BLaER1 (cell line): ENCODE results near the gene IMPG2.

Source experiments
- H3K27ac ChIP-seq: shearing (Covaris generic); formaldehyde crosslinking; 2 replicates; pipeline ENCODE4 v1.8.1; 2022
- H3K27me3 ChIP-seq: shearing (Covaris generic); formaldehyde crosslinking; 2 replicates; pipeline ENCODE4 v1.8.1; 2022
- H3K36me3 ChIP-seq: shearing (Covaris generic); formaldehyde crosslinking; 2 replicates; pipeline ENCODE4 v1.8.1; 2022
- H3K4me1 ChIP-seq: shearing (Covaris generic); formaldehyde crosslinking; 2 replicates; pipeline ENCODE4 v1.8.1; 2022
- H3K4me2 ChIP-seq: shearing (Covaris generic); formaldehyde crosslinking; 2 replicates; pipeline ENCODE4 v1.8.1; 2022
- H3K4me3 ChIP-seq: shearing (Covaris generic); formaldehyde crosslinking; 2 replicates; pipeline ENCODE4 v1.8.1; 2022
- H3K9ac ChIP-seq: shearing (Covaris generic); formaldehyde crosslinking; 2 replicates; pipeline ENCODE4 v1.8.1; 2022
- H3K9me3 ChIP-seq: shearing (Covaris generic); formaldehyde crosslinking; 2 replicates; pipeline ENCODE4 v1.8.1; 2022
- H4K20me1 ChIP-seq: shearing (Covaris generic); formaldehyde crosslinking; 2 replicates; pipeline ENCODE4 v1.8.1; 2022
- Cebpa-rat ChIP-seq: shearing (Covaris generic); IDR thresholded peaks from 2 replicates; pipeline ENCODE4 v1.8.1; 2022

IMPG2 gene

DNA sequence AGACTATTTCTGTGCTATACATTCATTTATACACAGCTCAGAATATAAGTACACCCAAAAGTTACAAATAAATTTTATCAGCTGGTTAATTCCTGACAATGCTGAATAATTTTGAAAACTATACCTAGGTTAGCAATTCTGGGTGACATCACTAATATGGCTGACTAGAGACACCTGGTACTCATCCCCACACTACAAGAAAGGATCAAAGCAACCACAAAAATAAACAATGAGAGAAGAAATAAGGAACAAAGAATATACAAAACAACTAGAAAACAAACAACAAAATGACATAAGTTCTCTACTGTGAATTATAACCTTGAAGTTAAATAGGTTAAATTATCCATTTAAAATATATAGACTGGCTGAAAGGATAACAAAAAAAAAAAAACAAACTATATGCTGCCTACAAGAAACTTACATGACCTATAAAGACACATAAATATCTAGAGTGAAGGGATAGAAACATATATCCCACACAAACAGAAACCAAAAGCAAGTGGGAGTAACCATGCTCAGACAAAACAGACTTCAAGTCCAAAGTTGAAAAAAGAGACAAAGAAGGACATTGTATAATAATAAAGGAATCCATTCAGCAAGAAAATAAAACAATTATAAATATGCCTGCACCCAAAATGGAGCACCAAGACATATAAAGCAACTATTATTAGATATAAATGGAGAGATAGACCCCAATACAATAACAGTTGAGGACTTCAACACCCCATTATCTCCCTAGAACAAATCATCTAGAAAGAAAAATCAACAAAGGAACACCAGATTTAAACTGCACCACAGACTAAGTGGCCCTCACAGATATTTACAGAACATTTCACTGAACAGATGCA lies 57.8 kb downstream of the IMPG2 start:
- Histone ChIP-seq H3K36me3 (no peaks in the 10 kb centered on the region), H3K4me1 (no peaks in the 10 kb centered on the region), H3K27ac (no peak overlapping the region), H3K4me2 (no peak overlapping the region), H3K4me3 (no peak overlapping the region), H3K9ac (no peak overlapping the region), H3K27me3 (no peaks in the 10 kb centered on the region), H4K20me1 (no peaks in the 10 kb centered on the region), H3K9me3 (no peaks in the 10 kb centered on the region)
- TF ChIP-seq Cebpa-rat = no peak

DNA sequence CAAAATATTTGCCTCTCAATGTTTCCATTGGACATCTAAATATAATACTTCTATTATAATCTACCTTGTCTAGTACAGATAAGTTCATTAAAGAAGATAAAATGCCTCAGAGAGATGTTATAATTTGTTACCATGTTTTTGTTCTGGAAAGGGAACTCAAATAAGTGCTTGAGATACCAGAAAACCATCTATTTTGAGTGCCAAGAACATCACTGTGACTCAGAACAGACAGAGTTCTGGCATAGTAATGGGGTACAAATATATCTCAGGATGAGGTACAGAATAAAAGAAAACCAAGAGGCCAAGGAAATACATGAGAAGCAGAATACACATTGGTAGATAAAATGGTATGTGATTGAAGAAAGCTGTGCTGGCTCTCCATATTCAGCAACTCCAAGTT lies 58.9 kb downstream of the IMPG2 start:
- Histone ChIP-seq H4K20me1 (no peaks in the 10 kb centered on the region), H3K4me3 (no peak overlapping the region), H3K36me3 (no peaks in the 10 kb centered on the region), H3K4me1 (no peaks in the 10 kb centered on the region), H3K4me2 (no peak overlapping the region), H3K9me3 (no peaks in the 10 kb centered on the region), H3K27me3 (no peaks in the 10 kb centered on the region), H3K27ac (no peak overlapping the region), H3K9ac (no peak overlapping the region)
- no peak for TF ChIP-seq Cebpa-rat

DNA sequence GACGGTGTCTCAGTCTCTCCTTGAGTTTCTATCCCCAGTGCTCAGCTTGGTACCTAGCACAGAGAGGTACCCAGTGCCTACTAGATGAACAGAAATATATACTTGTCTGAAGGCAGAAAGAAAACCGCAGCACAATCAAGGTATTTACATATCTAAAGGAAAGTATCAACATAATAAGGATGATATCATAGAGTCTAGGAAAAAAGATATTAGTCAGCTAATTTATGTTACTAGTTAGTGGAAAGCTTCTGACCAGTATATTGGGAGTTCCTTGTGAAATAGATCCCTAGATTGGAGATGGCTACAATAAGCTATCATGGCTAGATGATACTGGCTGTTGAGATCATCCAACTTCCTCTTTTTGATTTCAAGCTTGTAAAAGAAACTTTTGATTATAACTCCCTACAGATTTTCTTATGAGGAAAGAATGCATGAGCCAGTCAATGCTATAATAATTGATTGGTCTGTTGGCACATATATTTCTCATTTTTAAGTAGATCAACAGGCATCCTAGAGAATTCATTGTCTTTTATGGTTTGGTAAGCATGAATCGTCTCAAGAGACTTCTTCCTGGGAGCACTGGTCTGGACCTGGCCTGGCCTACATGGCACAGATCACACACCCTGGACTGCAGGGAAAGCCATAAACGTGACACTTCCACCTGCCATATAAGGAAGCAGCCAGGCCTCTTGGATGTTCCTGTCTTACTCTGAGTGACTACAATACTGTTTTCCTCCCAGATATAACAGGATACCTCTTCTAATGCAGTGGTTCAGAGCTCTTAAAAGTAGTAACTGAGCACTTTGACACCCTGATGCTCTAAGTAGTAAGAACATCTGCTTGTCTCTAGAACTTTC lies 60.7 kb downstream of the IMPG2 start:
- Histone ChIP-seq H3K9me3 (no peaks in the 10 kb centered on the region), H3K27ac (no peak overlapping the region), H3K36me3 (no peaks in the 10 kb centered on the region), H3K27me3 (no peaks in the 10 kb centered on the region), H3K9ac (no peak overlapping the region), H3K4me1 (no peaks in the 10 kb centered on the region), H3K4me2 (no peak overlapping the region), H4K20me1 (no peaks in the 10 kb centered on the region), H3K4me3 (no peak overlapping the region)
- TF ChIP-seq Cebpa-rat = no peak

DNA sequence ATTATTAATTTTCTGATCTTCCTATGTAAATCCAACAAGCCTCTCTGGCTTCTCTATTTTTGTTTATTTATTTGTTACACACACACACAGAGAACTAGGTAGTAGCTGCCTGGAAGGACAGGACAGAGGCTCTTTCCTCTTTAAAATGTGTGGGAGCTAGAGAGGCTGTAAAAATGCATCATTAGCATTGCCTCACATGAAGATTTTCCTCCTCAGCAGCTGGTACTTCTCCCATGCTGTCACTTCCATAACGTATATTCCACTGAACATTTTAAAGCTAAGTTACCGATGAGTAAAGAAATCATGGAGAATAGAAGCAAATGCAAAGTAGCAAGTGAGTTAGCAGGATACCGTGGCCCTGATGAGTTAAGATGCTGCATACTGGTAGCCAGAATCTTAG lies 63.9 kb downstream of the IMPG2 start:
- Histone ChIP-seq H3K27me3 (no peaks in the 10 kb centered on the region), H4K20me1 (no peaks in the 10 kb centered on the region), H3K36me3 (no peaks in the 10 kb centered on the region), H3K4me3 (no peak overlapping the region), H3K4me2 (no peak overlapping the region), H3K9me3 (no peaks in the 10 kb centered on the region), H3K9ac (no peak overlapping the region), H3K4me1 (no peaks in the 10 kb centered on the region), H3K27ac (no peak overlapping the region)
- TF ChIP-seq Cebpa-rat = no peak

DNA sequence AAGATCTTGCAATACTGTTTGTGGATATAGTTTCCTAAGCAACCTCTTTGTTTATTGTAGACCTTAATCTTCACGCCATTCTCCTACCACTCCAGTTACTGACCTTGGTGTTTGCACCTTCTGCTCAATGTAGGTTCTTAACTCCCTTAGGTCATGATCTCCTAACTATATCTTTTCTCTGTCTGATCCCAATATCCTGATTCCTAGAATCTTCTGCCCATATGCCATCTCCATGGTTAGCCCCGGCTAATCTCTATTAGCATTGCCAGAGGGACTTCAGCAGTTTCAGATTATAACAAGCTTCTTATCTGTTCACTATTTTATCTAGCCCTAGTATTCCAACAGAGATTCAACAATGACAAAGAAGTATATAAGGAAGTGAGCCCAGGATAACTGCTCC lies 64.9 kb downstream of the IMPG2 start:
- no peaks in the 10 kb centered on the region for H3K27me3 ChIP-seq

DNA sequence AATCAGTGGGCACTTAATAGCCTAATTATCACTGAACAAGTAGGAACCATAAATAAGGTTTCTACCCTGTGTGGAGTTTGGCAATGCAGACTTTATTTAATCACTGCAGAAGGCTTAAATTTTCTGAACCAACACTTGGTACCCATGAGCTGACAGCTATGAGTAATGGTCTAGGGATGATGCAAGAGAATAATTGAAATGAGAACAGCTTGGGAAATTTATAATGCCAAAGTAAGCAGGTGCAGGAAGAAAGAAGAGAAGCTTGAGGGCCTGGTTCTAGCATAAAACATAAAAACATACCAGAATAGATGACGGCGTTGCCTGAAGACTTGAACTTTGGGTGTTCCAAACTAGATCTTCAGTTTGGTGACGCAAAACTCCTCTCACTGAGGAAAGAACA lies 67.0 kb downstream of the IMPG2 start:
- Histone ChIP-seq H3K9ac (no peak overlapping the region), H3K4me1 (no peaks in the 10 kb centered on the region), H4K20me1 (no peaks in the 10 kb centered on the region), H3K27me3 (no peaks in the 10 kb centered on the region), H3K27ac (no peak overlapping the region), H3K9me3 (no peaks in the 10 kb centered on the region), H3K4me2 (no peak overlapping the region), H3K4me3 (no peak overlapping the region), H3K36me3 (no peaks in the 10 kb centered on the region)
- TF ChIP-seq Cebpa-rat = no peak

More for the DNA sequence above, 64.9 kb downstream of the IMPG2 start:
- TF ChIP-seq Cebpa-rat = no peak
- Histone ChIP-seq H4K20me1 (no peaks in the 10 kb centered on the region), H3K9me3 (no peaks in the 10 kb centered on the region), H3K4me2 (no peak overlapping the region), H3K4me1 (no peaks in the 10 kb centered on the region), H3K36me3 (no peaks in the 10 kb centered on the region), H3K4me3 (no peak overlapping the region), H3K9ac (no peak overlapping the region), H3K27ac (no peak overlapping the region)

DNA sequence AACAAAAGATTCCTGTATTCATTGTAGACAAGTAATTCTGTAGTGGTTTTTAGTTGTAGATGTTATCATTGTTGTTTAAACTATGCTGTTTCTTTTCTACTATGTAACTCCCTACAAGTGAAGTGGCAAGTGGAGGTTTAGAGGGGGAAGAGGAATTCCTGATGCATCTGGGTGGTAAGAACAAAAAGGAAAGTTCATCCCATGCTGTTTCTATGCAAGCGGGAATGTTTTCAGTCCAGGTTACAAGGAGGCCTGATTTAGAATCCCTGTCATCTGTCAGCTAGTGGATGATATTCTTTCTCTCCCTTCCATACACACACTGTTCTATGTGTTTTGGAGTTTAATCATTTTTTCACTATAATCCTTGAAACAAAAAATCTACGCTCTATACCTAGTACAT lies 67.4 kb downstream of the IMPG2 start:
- Histone ChIP-seq H3K27ac (no peak overlapping the region), H3K27me3 (no peaks in the 10 kb centered on the region), H3K9ac (no peak overlapping the region), H3K4me2 (no peak overlapping the region), H3K36me3 (no peaks in the 10 kb centered on the region), H3K4me1 (no peaks in the 10 kb centered on the region), H3K9me3 (no peaks in the 10 kb centered on the region), H4K20me1 (no peaks in the 10 kb centered on the region), H3K4me3 (no peak overlapping the region)
- TF ChIP-seq Cebpa-rat = no peak

DNA sequence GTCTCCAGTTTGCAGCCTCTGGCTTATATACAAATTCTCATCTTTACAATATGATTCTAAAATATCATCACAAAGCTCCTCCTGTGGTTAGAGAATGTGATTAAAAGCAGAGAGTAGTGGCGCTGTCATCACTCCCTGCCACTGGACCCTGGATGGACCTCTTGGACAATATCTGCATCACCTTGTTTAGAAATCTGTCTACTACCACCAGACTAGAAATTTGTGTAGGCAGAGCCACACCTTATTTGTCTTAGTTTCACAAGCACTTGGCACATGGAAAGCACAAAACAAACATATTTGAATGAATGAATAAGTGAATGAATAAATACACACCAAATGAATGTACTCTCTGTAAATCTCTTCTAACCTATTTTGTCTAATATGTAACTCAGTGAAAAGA lies 68.1 kb downstream of the IMPG2 start:
- H3K27ac ChIP-seq = no peak overlapping the region

DNA sequence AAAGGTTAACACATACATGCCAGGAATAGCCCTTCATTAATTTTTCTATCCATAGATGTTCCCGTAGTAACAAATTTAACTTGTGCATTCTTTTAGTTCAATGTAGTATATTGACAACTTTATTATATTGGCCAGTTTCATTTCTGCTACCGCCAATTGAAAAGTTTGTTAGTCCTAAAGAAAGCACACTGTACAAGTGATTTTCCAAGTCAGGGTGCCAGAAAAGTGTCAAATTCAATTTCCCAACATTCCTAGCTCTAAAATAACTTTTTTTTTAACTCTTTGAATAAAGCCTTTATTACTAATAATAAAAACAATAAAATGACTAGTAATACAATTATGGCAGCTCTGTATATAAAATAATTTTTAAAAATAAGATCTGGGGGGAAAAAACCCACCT lies 68.9 kb downstream of the IMPG2 start:
- no peaks in the 10 kb centered on the region for H3K9me3 ChIP-seq
- H3K9ac ChIP-seq = no peak overlapping the region
- H3K4me1 ChIP-seq = no peaks in the 10 kb centered on the region
- H3K4me3 ChIP-seq = no peak overlapping the region
- no peak overlapping the region for H3K4me2 ChIP-seq
- no peaks in the 10 kb centered on the region for H4K20me1 ChIP-seq
- no peak overlapping the region for H3K27ac ChIP-seq
- H3K27me3 ChIP-seq = no peaks in the 10 kb centered on the region
- TF ChIP-seq Cebpa-rat = no peak
- no peaks in the 10 kb centered on the region for H3K36me3 ChIP-seq

More for the DNA sequence above, 68.1 kb downstream of the IMPG2 start:
- Histone ChIP-seq H3K9me3 (no peaks in the 10 kb centered on the region), H3K4me1 (no peaks in the 10 kb centered on the region), H4K20me1 (no peaks in the 10 kb centered on the region), H3K4me3 (no peak overlapping the region), H3K27me3 (no peaks in the 10 kb centered on the region), H3K4me2 (no peak overlapping the region), H3K9ac (no peak overlapping the region), H3K36me3 (no peaks in the 10 kb centered on the region)
- no peak for TF ChIP-seq Cebpa-rat

DNA sequence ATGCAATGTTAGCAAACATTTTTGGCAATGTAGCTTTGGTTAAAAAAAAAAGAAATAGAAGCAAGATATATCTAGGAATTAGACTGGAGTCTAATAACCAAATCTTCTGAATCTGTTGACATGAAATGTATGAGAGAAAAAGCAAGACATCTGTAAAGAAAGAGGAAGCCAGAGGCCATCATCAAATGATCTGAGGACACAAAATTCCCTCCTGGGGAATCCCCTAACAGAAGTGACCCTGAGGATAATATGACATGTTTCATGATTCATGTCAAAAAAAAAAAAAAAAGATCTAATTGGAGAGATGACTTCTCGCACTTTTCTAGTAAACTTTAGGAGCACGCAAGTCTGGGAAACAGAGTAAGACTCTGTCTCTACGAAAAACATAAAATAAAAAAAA lies 70.9 kb downstream of the IMPG2 start:
- Histone ChIP-seq H3K9me3 (no peaks in the 10 kb centered on the region), H3K27ac (no peak overlapping the region), H3K27me3 (no peaks in the 10 kb centered on the region), H3K36me3 (no peaks in the 10 kb centered on the region), H3K4me1 (no peaks in the 10 kb centered on the region), H3K9ac (no peak overlapping the region), H3K4me2 (no peak overlapping the region), H3K4me3 (no peak overlapping the region), H4K20me1 (no peaks in the 10 kb centered on the region)
- TF ChIP-seq Cebpa-rat = no peak
